IMR-90 (cell line): ENCODE data around the gene RFT1. TPM values are rescaled to one million over a fixed set of nuclear protein-coding genes. Genes with fewer than 3 reads are reported as not detected.

Experiments
- BHLHE40 ChIP-seq: fragments of 150-350 bp; IDR thresholded peaks from 2 replicates; pipeline ENCODE4 v1.6.1; 2016; ENCODE audit warnings: mild to moderate bottlenecking, low read depth, low read length
- CTCF ChIP-seq: conservative IDR thresholded peaks from 2 replicates; pipeline ENCODE4 v1.5.1; 2012; ENCODE audit warnings: mild to moderate bottlenecking, low read depth, low read length, improper control_type of control experiment
- MAZ ChIP-seq: IDR thresholded peaks from 2 replicates; pipeline ENCODE4 v1.6.1; 2012; ENCODE audit warnings: low read depth, mild to moderate bottlenecking, low read length, improper control_type of control experiment, moderate library complexity, borderline replicate concordance
- MXI1 ChIP-seq: IDR thresholded peaks from 2 replicates; pipeline ENCODE4 v1.6.1; 2012; ENCODE audit warnings: low read depth, mild to moderate bottlenecking, low read length, moderate library complexity, borderline replicate concordance
- NFE2L2 ChIP-seq: fragments of 150-350 bp; IDR thresholded peaks from 2 replicates; pipeline ENCODE4 v1.6.1; 2016; ENCODE audit warnings: low read depth, mild to moderate bottlenecking, low read length
- RAD21 ChIP-seq: IDR thresholded peaks from 2 replicates; pipeline ENCODE4 v1.6.1; 2012; ENCODE audit warnings: low read length, improper control_type of control experiment
- polyA plus RNA-seq, 3 experiments: library from polyadenylated mRNA; depleted of rRNA; stranded (reverse); fragments of >200 nt; gene quantifications; 2 replicates each; pipeline ENCODE4 v1.2.3, GENCODE V29; 2012; ENCODE audit warnings: low replicate concordance in 1 of 3
- total RNA-seq: library from RNA; depleted of rRNA; stranded (reverse); fragments of >200 nt; gene quantifications from 2 replicates; pipeline ENCODE4 v1.2.3, GENCODE V29; 2012

The RFT1 gene
- total and polyA plus RNA-seq, 2 of the 4 experiments (the other 2 are of a cell fraction): 14.5 to 23.5 TPM

DNA sequence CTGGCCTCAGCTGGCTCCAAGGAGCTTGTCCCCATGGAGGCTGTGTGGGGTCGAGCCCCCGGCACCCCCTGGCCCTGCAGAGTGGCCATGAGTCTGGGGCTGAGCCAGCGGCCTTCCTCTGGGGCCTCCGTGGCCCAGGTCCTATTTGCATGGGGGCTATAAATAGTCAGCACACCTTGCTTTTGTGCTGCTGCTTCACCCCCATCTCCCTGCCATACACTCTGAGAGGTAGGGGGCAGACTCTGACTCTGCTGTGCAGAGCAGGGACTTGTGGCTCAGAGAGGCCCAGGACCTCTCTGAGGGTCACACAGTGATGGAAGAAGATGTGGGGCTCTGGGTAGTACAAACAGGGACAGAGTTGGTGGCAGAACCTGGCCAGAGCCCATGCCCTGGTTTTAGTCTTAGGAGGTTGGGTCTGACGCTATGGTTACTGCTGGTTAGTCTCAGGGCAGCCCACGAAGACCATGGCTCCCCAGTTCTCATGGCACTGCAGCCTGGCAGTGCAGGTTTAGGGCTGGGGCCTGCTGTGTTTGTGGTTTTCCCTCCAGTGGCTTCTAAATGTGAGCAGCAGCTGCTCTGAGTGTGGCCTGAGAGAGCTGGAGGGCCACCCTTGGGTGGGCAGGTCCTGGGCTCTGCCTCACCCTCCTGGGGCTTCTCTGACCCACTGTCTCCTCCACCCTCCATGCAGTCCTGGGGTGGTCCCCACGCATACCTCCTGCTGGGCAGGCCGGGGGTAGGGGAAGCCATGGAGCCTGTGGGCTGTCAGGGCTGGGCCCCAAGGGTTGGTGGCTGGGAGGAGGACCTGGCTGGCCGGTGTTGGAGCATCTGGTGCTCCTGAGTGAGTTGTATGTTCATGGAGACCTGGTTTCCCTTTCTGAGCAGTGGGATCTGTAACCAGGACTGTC, 44.4 kb upstream of the RFT1 start (continued):
- no peak for TF ChIP-seq CTCF
- no peak for TF ChIP-seq RAD21
- no peak for TF ChIP-seq MAZ
- TF ChIP-seq BHLHE40: no peak
- no peak for TF ChIP-seq MXI1
- TF ChIP-seq NFE2L2: no peak
